OCI-LY1 (cell line): ENCODE data around the gene DNAJC30.

Experiments used
- H2AFZ ChIP-seq: fragments of 200-600 bp; sonication (generic), shearing (Covaris generic); 2 replicates; pipeline ENCODE4 v1.6.0; 2014; ENCODE audit warnings: antibody characterized with exemption, mild to moderate bottlenecking, low read length
- H3F3A ChIP-seq: fragments of 200-600 bp; sonication (generic), shearing (Covaris generic); 2 replicates; pipeline ENCODE4 v1.6.0; 2014; ENCODE audit warnings: mild to moderate bottlenecking, antibody characterized with exemption, low read length, moderate library complexity; ENCODE audit not compliant: insufficient read depth
- H3K27ac ChIP-seq: fragments of 200-600 bp; sonication (generic); 2 replicates; pipeline ENCODE4 v1.5.1; 2014; ENCODE audit warnings: low read length, mixed run types, mild to moderate bottlenecking, low read depth; ENCODE audit not compliant: poor library complexity, severe bottlenecking
- H3K27me3 ChIP-seq: fragments of 200-600 bp; sonication (generic); 2 replicates; pipeline ENCODE4 v1.6.0; 2014; ENCODE audit warnings: antibody characterized with exemption, mild to moderate bottlenecking, low read length, moderate library complexity; ENCODE audit not compliant: insufficient read depth
- H3K36me3 ChIP-seq: fragments of 200-600 bp; sonication (generic); 2 replicates; pipeline ENCODE4 v1.6.1; 2014; ENCODE audit warnings: mild to moderate bottlenecking, antibody characterized with exemption, low read length, moderate library complexity, mixed read lengths; ENCODE audit not compliant: insufficient read depth
- H3K4me1 ChIP-seq: fragments of 200-600 bp; sonication (generic); 2 replicates; pipeline ENCODE4 v1.5.1; 2014; ENCODE audit warnings: mild to moderate bottlenecking, low read length, moderate library complexity; ENCODE audit not compliant: insufficient read depth, severe bottlenecking
- H3K4me2 ChIP-seq: fragments of 200-600 bp; sonication (generic), shearing (Covaris generic); 2 replicates; pipeline ENCODE4 v1.6.1; 2014; ENCODE audit warnings: low read length
- H3K4me3 ChIP-seq: fragments of 200-600 bp; sonication (generic); 2 replicates; pipeline ENCODE4 v1.5.1; 2014; ENCODE audit warnings: low read length, low read depth, mild to moderate bottlenecking, mixed read lengths; ENCODE audit not compliant: poor library complexity, severe bottlenecking
- H3K79me2 ChIP-seq: fragments of 200-600 bp; shearing (Covaris generic); 2 replicates; pipeline ENCODE4 v1.6.1; 2016; ENCODE audit warnings: mixed run types, low read length, mixed read lengths; ENCODE audit not compliant: insufficient read depth
- H3K9ac ChIP-seq: fragments of 200-600 bp; sonication (generic), shearing (Covaris generic); 2 replicates; pipeline ENCODE4 v1.6.1; 2014; ENCODE audit warnings: mild to moderate bottlenecking, low read length, mixed read lengths
- H3K9me2 ChIP-seq: fragments of 200-600 bp; sonication (generic), shearing (Covaris generic); 2 replicates; pipeline ENCODE4 v1.6.1; 2014; ENCODE audit warnings: low read depth, mild to moderate bottlenecking, low read length, mixed read lengths
- H3K9me3 ChIP-seq: fragments of 200-600 bp; shearing (Covaris generic); 2 replicates; pipeline ENCODE4 v1.6.1; 2014; ENCODE audit warnings: low read length, mixed read lengths
- H4K20me1 ChIP-seq: fragments of 200-600 bp; sonication (generic), shearing (Covaris generic); 2 replicates; pipeline ENCODE4 v1.6.0; 2016; ENCODE audit warnings: mild to moderate bottlenecking, low read length; ENCODE audit not compliant: insufficient read depth
- EZH2 ChIP-seq: fragments of 200-600 bp; sonication (generic), shearing (Covaris generic); IDR thresholded peaks from 2 replicates; pipeline ENCODE4 v1.8.0; 2017; ENCODE audit warnings: borderline replicate concordance, mixed run types, mild to moderate bottlenecking, antibody characterized with exemption, low read length, moderate library complexity, mixed read lengths
- TF ChIP-seq, protein P1 (sequence below): fragments of 200-600 bp; sonication (generic), shearing (Covaris generic); IDR thresholded peaks from 2 replicates; pipeline ENCODE4 v1.5.1; 2017; ENCODE audit warnings: mild to moderate bottlenecking, antibody characterized with exemption, low read length, moderate library complexity, mixed read lengths

The DNAJC30 gene

DNA sequence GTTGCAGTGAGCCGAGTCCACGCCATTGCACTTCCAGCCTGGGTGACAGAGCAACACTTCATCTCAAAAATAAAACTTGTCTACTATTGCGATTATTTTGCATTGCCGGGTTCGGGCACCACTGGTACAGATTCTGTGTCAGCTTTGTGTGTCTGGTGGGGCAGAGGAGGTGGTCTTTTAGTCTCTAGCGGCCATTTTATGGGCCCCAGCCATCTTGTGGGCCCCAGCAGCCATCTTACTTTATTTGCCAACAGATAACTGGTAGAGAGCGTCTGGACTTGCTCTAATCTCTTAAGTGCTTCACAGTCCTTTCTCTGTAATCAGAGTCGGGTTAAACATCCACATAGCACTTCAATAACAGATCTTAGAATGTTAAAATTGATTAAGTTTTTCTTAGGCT lies 5.0 kb upstream of the DNAJC30 start:
- H2AFZ ChIP-seq, result no peak overlapping the region
- peaks cover 14% of the 10 kb centered on the region for H3K4me1 ChIP-seq
- no peaks in the 10 kb centered on the region for H3K27me3 ChIP-seq
- H3K27ac ChIP-seq, result no peak overlapping the region
- H3K9me2 ChIP-seq, result no peaks in the 10 kb centered on the region
- H3K79me2 ChIP-seq, result peaks cover 24% of the 10 kb centered on the region
- H3K9me3 ChIP-seq, result no peaks in the 10 kb centered on the region
- no peak overlapping the region for H3K9ac ChIP-seq
- no peak for TF ChIP-seq EZH2
- TF ChIP-seq, protein P1, sequence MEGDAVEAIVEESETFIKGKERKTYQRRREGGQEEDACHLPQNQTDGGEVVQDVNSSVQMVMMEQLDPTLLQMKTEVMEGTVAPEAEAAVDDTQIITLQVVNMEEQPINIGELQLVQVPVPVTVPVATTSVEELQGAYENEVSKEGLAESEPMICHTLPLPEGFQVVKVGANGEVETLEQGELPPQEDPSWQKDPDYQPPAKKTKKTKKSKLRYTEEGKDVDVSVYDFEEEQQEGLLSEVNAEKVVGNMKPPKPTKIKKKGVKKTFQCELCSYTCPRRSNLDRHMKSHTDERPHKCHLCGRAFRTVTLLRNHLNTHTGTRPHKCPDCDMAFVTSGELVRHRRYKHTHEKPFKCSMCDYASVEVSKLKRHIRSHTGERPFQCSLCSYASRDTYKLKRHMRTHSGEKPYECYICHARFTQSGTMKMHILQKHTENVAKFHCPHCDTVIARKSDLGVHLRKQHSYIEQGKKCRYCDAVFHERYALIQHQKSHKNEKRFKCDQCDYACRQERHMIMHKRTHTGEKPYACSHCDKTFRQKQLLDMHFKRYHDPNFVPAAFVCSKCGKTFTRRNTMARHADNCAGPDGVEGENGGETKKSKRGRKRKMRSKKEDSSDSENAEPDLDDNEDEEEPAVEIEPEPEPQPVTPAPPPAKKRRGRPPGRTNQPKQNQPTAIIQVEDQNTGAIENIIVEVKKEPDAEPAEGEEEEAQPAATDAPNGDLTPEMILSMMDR, result no peak
- no peak overlapping the region for H3K4me3 ChIP-seq
- H4K20me1 ChIP-seq, result no peaks in the 10 kb centered on the region
- H3K36me3 ChIP-seq, result peaks cover 77% of the 10 kb centered on the region
- H3K4me2 ChIP-seq, result no peak overlapping the region
- H3F3A ChIP-seq, result no peaks in the 10 kb centered on the region

DNA sequence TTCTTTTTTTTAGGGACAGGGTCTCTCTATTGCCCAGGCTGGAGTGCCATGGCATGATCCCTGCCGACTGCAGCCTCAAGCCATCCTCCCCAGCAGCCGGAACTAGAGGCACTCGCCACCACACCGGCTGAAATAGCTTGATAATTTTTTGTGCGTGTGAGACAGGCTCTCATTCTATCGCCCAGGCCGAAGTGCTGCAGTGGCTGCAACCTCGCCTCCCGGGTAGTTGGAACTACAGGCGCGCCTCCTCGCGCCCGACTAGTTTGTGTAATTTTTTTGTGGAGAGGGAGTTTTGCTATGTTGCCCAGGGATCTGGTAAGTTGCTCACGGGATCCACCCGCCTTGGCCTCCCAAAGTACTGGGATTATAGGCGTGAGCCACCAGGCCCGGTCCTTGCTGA lies 2.1 kb upstream of the DNAJC30 start:
- H3K9ac ChIP-seq, result no peak overlapping the region
- no peak overlapping the region for H3K4me2 ChIP-seq
- no peak overlapping the region for H2AFZ ChIP-seq
- peaks cover 33% of the 10 kb centered on the region for H3K79me2 ChIP-seq
- peaks cover 36% of the 10 kb centered on the region for H3K4me1 ChIP-seq
- peaks cover 58% of the 10 kb centered on the region for H3K36me3 ChIP-seq
- no peak overlapping the region for H3K4me3 ChIP-seq
- H3K9me3 ChIP-seq, result no peaks in the 10 kb centered on the region
- no peak overlapping the region for H3K27ac ChIP-seq
- no peak for TF ChIP-seq EZH2
- TF ChIP-seq, protein P1, result no peak
- H3K27me3 ChIP-seq, result no peaks in the 10 kb centered on the region
- H3F3A ChIP-seq, result no peaks in the 10 kb centered on the region
- no peaks in the 10 kb centered on the region for H3K9me2 ChIP-seq
- no peaks in the 10 kb centered on the region for H4K20me1 ChIP-seq

DNA sequence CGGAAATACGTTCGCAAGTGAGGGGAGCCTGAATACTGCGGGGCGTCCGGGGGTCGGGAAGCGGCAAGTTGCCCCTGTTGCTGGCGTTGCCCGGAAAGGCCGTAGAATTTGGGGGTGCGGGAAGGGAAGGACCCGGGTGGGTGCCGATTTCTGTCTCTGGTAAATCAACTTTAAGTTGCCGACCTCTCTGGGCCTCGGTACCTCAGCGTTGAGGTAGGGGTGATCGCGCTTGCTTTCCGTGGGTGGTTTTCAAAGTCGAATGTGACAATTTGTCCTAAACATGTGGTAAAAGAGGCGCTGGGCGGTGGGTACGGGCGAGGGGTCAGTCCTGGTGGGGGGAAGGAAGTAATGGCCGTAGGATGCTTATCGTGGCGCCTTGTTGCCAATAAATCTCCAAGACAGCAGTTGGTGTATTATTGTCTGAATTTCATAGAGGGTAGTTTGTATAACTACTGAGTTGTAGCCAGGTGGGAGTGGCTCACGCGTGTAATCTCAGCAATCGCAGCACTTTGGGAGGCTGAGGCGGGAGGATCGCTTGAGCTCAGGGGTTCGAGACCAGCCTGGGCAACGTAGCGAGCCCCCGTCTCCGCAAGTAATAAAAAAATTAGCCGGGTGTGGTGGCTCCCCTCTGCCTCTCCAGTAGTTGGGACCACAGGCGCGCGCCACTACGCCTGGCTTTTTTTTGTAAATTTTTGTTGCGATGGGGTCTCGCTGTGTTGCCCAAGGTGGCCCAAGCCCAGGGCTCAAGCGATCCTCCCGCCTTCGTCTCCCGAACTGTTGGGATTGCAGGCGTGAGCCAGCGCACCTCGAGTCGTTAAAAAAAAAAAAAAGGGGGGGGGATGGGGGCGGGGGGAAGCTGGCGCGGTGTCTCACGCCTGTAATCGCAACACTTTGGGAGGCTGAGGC lies 788 bp upstream of the DNAJC30 start:
- peak overlapping the region; percentile 71 for H3K4me2 ChIP-seq
- peaks cover 56% of the 10 kb centered on the region for H3K36me3 ChIP-seq
- no peaks in the 10 kb centered on the region for H4K20me1 ChIP-seq
- no peaks in the 10 kb centered on the region for H3K9me2 ChIP-seq
- H3F3A ChIP-seq, result no peaks in the 10 kb centered on the region
- H2AFZ ChIP-seq, result no peak overlapping the region
- peaks cover 33% of the 10 kb centered on the region for H3K79me2 ChIP-seq
- peaks cover 36% of the 10 kb centered on the region for H3K4me1 ChIP-seq
- no peak for TF ChIP-seq EZH2
- TF ChIP-seq, protein P1, result no peak
- no peaks in the 10 kb centered on the region for H3K9me3 ChIP-seq
- peak overlapping the region; percentile 26 for H3K27ac ChIP-seq
- peak overlapping the region; percentile 85 for H3K4me3 ChIP-seq
- no peaks in the 10 kb centered on the region for H3K27me3 ChIP-seq
- peak overlapping the region; percentile 90 for H3K9ac ChIP-seq
